ENCODE measurements around the gene AATK. TPM values are rescaled to one million over a fixed set of nuclear protein-coding genes. Genes with fewer than 3 reads are reported as not detected.
"Not testable (repeated sequence)": the region's sequence is repeated elsewhere in the genome, so short reads cannot be mapped to it uniquely, and the experiment has no call there.

AATK gene
- total RNA-seq, 1 donor from 2014 or later, result 72.5 TPM

DNA sequence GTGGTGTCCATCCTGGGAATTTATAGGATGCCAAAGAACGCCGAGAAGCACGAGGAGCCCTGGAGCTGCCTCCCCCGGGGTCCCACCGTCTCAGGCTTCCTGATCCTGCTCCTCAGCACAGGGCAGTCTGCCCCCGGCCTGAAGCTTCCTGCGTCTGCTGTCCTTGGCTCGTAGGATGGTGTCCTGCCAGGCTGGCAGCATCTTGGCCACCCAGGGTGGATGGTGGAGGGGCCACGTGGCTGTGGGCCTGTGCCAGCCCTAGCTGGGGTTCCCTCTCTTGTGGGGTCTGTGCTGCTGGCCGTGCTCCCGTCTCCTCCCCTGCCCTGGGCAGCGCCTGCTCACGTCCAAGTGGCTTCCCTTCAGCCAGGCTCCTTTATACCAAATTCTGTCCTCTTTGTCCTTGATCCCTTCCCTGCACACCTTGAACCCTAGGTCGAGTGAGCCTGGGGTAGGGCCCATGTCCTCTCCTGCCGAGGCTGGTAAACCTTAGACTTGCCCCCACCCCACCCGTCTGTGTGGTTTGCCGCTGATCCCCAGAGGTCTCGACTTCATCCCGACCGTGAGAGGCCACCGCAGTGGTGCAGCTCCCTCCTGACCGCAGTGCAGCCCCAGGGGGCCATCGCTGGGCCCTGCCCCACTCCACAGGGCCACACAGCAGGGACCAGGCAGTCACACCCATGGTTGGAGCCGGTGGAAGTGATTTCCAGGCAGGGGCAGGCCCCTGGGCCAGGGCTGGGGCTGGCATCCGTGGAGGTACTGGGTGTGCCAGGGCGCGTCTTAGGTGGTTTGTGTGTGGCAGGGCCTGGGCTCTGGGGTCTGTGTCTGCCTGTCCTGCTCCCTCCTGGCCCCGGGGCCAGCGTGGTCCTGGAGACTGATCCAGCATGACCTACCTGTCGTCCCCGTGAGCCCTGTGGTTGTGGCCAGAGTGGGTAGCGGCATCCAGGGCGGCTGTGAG, 84.5 kb downstream of the AATK start:
- H3K36me3 ChIP-seq, result peaks cover 18% of the 10 kb centered on the region
- no peak for TF ChIP-seq CTCF (IDR thresholded peaks at IDR 0.05)
- no peak overlapping the region for H3K4me3 ChIP-seq
- H3K27ac ChIP-seq, result peak overlapping the region; percentile 79
- no peak for DNase-seq
- ATAC-seq, result peak; percentile 1
- intact Hi-C loops (cut with DNase I), result no loop called here
- H3K4me1 ChIP-seq, result peaks cover 40% of the 10 kb centered on the region
- H3K9me3 ChIP-seq, result no peaks in the 10 kb centered on the region
- H3K27me3 ChIP-seq, result no peaks in the 10 kb centered on the region

- H3K27me3 ChIP-seq, result no peaks in the 10 kb centered on the region
- DNase-seq, result no peak
- no peak for ATAC-seq
- intact Hi-C loops (cut with DNase I), result no loop called here
- H3K36me3 ChIP-seq, result peaks cover 16% of the 10 kb centered on the region
- H3K9me3 ChIP-seq, result no peaks in the 10 kb centered on the region
- no peak overlapping the region for H3K4me3 ChIP-seq
- H3K27ac ChIP-seq, result no peak overlapping the region
- no peak for TF ChIP-seq CTCF (IDR thresholded peaks at IDR 0.05)
- peaks cover 40% of the 10 kb centered on the region for H3K4me1 ChIP-seq
Measured at GRCh38 chr17:81080019-81080418, 86.0 kb downstream of the AATK start.

GRCh38 chr17:81078026-81078913, 87.8 kb downstream of the AATK start:
- H3K27me3 ChIP-seq; H3K4me3 ChIP-seq; ATAC-seq; H3K9me3 ChIP-seq; DNase-seq; intact Hi-C loops (cut with DNase I); H3K27ac ChIP-seq: not testable (repeated sequence)
- peaks cover 15% of the 10 kb centered on the region for H3K36me3 ChIP-seq
- peaks cover 26% of the 10 kb centered on the region for H3K4me1 ChIP-seq

DNA sequence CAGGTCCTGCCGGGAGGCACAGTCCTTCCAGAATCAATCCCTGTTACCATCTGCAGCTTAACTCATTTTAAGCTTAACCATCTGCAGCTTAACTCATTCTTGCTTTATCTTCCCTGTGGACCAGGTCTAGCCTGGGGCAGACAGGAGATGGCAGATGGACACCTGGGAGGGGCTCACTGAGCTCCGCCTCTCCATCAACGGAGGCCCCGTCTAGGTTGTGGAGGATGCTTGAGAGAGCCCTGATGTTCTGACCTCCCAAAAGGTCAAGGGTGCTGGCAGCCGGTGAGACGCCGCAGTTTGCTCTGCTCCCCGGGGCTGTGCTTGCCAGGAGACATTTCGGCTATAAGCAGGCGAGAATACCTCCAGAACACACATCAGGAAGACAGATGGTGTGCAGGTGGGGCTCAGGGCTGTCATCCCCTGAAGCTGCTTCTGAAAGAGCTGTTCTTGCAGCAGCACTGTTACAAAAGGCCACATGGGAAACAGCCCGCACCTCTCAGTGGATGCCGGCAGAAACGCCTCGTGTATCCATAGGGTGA, 89.8 kb downstream of the AATK start:
- H3K36me3 ChIP-seq, result peaks cover 15% of the 10 kb centered on the region
- no peaks in the 10 kb centered on the region for H3K9me3 ChIP-seq
- ATAC-seq, result no peak
- no peak overlapping the region for H3K4me3 ChIP-seq
- peaks cover 11% of the 10 kb centered on the region for H3K4me1 ChIP-seq
- no peaks in the 10 kb centered on the region for H3K27me3 ChIP-seq
- no peak for DNase-seq
- H3K27ac ChIP-seq, result no peak overlapping the region
- TF ChIP-seq CTCF (IDR thresholded peaks at IDR 0.05), result no peak
- intact Hi-C loops (cut with DNase I), result no loop called here

GRCh38 chr17:81075307-81075706, 90.7 kb downstream of the AATK start:
- H3K27me3 ChIP-seq, result no peaks in the 10 kb centered on the region
- H3K36me3 ChIP-seq, result peaks cover 14% of the 10 kb centered on the region
- no peak overlapping the region for H3K27ac ChIP-seq
- no peak for ATAC-seq
- H3K9me3 ChIP-seq, result no peaks in the 10 kb centered on the region
- no peak overlapping the region for H3K4me3 ChIP-seq
- H3K4me1 ChIP-seq, result peaks cover 7% of the 10 kb centered on the region
- intact Hi-C loops (cut with DNase I), result no loop called here
- DNase-seq, result no peak
- no peak for TF ChIP-seq CTCF (IDR thresholded peaks at IDR 0.05)
